Left ventricle myocardium inferior (tissue), 1 donor: ENCODE data around the gene TST. TPM values are rescaled to one million over a fixed set of nuclear protein-coding genes. Genes with fewer than 3 reads are reported as not detected.
A peak's percentile ranks its signal among the peaks of the same experiment; 100 is the strongest.

Source experiments
- DNase-seq: peaks from one replicate; pipeline ENCODE4 v3.0.0-alpha.2; 2020
- H3K27ac ChIP-seq: fragments of 200-600 bp; replicated peaks from 2 replicates; pipeline ENCODE4 v1.8.0; 2021
- H3K27me3 ChIP-seq: fragments of 200-600 bp; 2 replicates; pipeline ENCODE4 v1.8.0; 2021; ENCODE audit warnings: low read depth
- H3K36me3 ChIP-seq: fragments of 200-600 bp; 2 replicates; pipeline ENCODE4 v1.8.0; 2021
- H3K4me1 ChIP-seq: fragments of 200-600 bp; 2 replicates; pipeline ENCODE4 v1.8.0; 2021
- H3K4me3 ChIP-seq: fragments of 200-600 bp; 2 replicates; pipeline ENCODE4 v1.8.0; 2021; ENCODE audit warnings: mild to moderate bottlenecking, moderate library complexity
- H3K9me3 ChIP-seq: fragments of 200-600 bp; replicated peaks from 2 replicates; pipeline ENCODE4 v1.8.0; 2021
- CTCF ChIP-seq: fragments of 200-600 bp; IDR thresholded peaks from 2 replicates; pipeline ENCODE4 v1.8.0; 2021; ENCODE audit warnings: antibody characterized with exemption, mild to moderate bottlenecking, borderline replicate concordance
- intact Hi-C: fragments of 100-400 bp; cut with micrococcal nuclease; formaldehyde crosslinking; loops from one replicate; pipeline ENCODE4 v1.11.0; 2022
- total RNA-seq: library from RNA; stranded (reverse); fragmentation: NEBNext Ultra II Directional; extraction: Animal tissue kit (Norgen Biotek cat#: 25700); gene quantifications from one replicate; pipeline ENCODE4 v1.2.1, GENCODE V29; 2021
- donor health status: DM: no; HTN: yes; CAD: no; lungs with severe emphysema.

Gene TST
- total RNA-seq, 1 donor from 2014 or later = 39.8 TPM

DNA sequence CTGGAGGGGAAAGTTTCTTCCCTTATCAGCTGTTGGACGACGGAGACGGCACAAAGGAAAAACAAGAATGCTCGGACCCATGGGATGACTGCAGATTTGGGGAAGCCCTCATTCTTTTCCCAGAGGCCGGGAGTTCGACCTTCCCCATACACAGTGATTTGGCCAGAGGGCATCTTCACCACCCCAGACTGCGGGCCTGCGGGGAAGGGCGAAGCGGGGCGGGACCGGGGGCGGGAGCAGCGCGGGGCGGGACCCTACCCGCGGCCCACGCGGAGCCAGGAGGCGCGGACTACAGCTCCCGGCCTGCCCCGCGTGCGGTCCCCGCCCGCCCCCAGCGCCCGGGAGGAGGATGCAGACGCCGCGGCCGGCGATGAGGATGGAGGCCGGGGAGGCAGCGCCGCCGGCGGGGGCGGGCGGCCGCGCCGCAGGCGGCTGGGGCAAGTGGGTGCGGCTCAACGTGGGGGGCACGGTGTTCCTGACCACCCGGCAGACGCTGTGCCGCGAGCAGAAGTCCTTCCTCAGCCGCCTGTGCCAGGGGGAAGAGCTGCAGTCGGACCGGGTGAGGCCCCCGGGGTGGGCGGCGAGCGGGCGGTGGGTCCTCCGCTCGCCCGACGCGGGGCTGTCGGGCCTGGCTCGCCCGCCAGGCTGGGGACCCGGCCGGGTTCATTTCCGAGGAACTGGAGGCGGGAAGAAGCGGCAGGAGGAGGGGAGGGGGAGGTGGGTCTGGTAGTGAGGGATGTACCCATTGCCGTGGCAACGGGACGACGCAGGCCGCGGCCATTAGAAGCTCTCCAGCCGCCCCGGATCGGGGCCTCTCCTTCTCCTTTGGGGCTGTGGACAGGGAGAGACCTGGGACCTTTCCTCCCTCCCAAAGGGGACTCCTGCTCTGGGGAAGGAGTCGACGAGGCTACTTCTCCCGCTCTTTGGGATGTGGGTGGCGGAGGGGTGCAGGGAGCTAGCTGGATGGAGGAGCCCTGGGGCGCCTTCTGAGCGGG, 32.4 kb upstream of the TST start, which contains the start of gene KCTD17:
TSS of gene KCTD17 (plus strand) at position 352 of the 995 bp plus-strand sequence. CDS start at position 371, 19 bp downstream.
- peaks cover 11% of the 10 kb centered on the region for H3K36me3 ChIP-seq
- intact Hi-C loops = no loop called here
- DNase-seq = peak; percentile 79
- H3K27ac ChIP-seq = peak within 1 kb of the TSS; percentile 30
- TF ChIP-seq CTCF = no peak
- peak within 1 kb of the TSS; percentile 81 for H3K4me3 ChIP-seq
- peaks cover 30% of the 10 kb centered on the region for H3K4me1 ChIP-seq
- H3K27me3 ChIP-seq = no peaks in the 10 kb centered on the region
- no peaks in the 10 kb centered on the region for H3K9me3 ChIP-seq

GRCh38 chr22:37050913-37051312, 31.7 kb upstream of the TST start:
- Histone ChIP-seq H3K36me3 (peaks cover 3% of the 10 kb centered on the region), H3K27ac (peak overlapping the region; percentile 19), H3K9me3 (no peaks in the 10 kb centered on the region), H3K4me3 (peak overlapping the region; percentile 81), H3K4me1 (peaks cover 30% of the 10 kb centered on the region), H3K27me3 (no peaks in the 10 kb centered on the region)
- intact Hi-C loops = no loop called here
- no peak for DNase-seq
- TF ChIP-seq CTCF = no peak

DNA sequence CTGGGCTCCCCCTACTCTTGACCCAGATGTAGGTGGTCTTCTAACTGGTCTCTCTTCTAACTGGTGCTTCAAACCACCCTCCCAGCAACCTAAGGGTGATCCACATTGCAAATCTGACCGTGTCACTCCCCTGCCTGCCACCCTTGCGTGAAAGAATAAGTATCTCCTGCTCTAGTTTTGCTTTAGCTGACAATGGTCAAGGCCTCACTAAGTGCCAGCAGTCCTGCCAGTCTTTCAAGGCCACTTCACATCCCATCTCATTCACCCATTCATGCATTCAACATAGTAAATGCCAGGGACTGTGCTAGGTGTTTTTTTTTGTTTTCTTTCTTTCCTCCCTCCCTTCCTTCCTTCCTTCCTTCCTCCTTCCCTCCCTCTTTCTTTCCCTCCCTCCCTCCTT, 30.0 kb upstream of the TST start:
- H3K9me3 ChIP-seq = no peaks in the 10 kb centered on the region
- peaks cover 30% of the 10 kb centered on the region for H3K4me1 ChIP-seq
- intact Hi-C loops = no loop called here
- H3K4me3 ChIP-seq = no peak overlapping the region
- H3K27ac ChIP-seq = no peak overlapping the region
- no peaks in the 10 kb centered on the region for H3K36me3 ChIP-seq
- no peak for TF ChIP-seq CTCF
- no peaks in the 10 kb centered on the region for H3K27me3 ChIP-seq
- DNase-seq = no peak

DNA sequence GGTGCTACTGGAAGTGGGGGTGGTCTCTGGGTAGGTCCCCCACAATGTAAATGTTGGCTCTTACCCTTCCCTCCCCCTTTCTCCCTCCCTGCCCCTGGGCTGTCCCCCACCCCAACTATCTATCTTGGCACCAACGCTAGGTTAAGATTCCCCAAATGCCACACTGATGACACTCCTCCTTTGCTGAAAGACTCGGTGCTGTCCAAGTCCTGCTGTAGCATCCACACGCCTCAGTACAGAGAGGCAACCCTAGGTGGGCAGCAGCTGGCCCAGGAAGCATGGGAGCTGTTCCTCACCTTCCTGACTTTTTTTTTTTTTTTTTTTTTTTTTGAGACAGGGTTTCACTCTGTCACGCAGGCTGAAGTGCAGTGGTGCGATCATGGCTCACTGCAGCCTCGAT, 28.9 kb upstream of the TST start:
- Histone ChIP-seq H3K9me3 (no peaks in the 10 kb centered on the region), H3K27me3 (peaks cover 5% of the 10 kb centered on the region), H3K4me1 (peaks cover 20% of the 10 kb centered on the region), H3K4me3 (no peak overlapping the region), H3K27ac (no peak overlapping the region), H3K36me3 (no peaks in the 10 kb centered on the region)
- TF ChIP-seq CTCF = no peak
- intact Hi-C loops = no loop called here
- no peak for DNase-seq

- no peak for DNase-seq
- TF ChIP-seq CTCF = no peak
- H3K4me3 ChIP-seq = no peak overlapping the region
- H3K27ac ChIP-seq = no peak overlapping the region
- intact Hi-C loops = no loop called here
- peaks cover 15% of the 10 kb centered on the region for H3K27me3 ChIP-seq
- H3K36me3 ChIP-seq = no peaks in the 10 kb centered on the region
- H3K4me1 ChIP-seq = peaks cover 9% of the 10 kb centered on the region
- H3K9me3 ChIP-seq = no peaks in the 10 kb centered on the region
Measured at GRCh38 chr22:37047006-37047405, 27.8 kb upstream of the TST start.
